Measurements from ENCODE around the gene ASTN2. TPM values are rescaled to one million over a fixed set of nuclear protein-coding genes. Genes with fewer than 3 reads are reported as not detected.

ASTN2 gene
- polyA plus RNA-seq, 1 donor from 2014 or later: 6.8 TPM

GRCh38 chr9:116757030-116757429 lies 657.8 kb downstream of the ASTN2 start:
- TF ChIP-seq CTCF (IDR thresholded peaks at IDR 0.05; ENCODE audit: poor library complexity, severe bottlenecking): no peak
- no peak for TF ChIP-seq SMC3 (conservative IDR thresholded peaks at IDR 0.05; ENCODE audit: poor library complexity)
- no peak for TF ChIP-seq TAF1 (IDR thresholded peaks at IDR 0.05; ENCODE audit: low read depth)
- no peak for TF ChIP-seq POLR2AphosphoS5 (IDR thresholded peaks at IDR 0.05)
- TF ChIP-seq REST (IDR thresholded peaks at IDR 0.05; ENCODE audit: borderline replicate concordance): no peak
- no peak for TF ChIP-seq MXI1 (conservative IDR thresholded peaks at IDR 0.05; ENCODE audit: poor library complexity, severe bottlenecking)
- TF ChIP-seq EP300 (conservative IDR thresholded peaks at IDR 0.05; ENCODE audit: poor library complexity, severe bottlenecking): no peak
- no peak for TF ChIP-seq EZH2 (IDR thresholded peaks at IDR 0.05; ENCODE audit: borderline replicate concordance, insufficient read depth, low read length, poor library complexity, severe bottlenecking)
- no peak for TF ChIP-seq RAD21 (conservative IDR thresholded peaks at IDR 0.05)

GRCh38 chr9:116753389-116753788 lies 661.5 kb downstream of the ASTN2 start:
- no peaks in the 10 kb centered on the region for H3K9me3 ChIP-seq (ENCODE audit: low read length)
- no peaks in the 10 kb centered on the region for H3F3A ChIP-seq (ENCODE audit: insufficient read depth, low read length, poor library complexity, severe bottlenecking)
- H3K9me2 ChIP-seq (ENCODE audit: insufficient read depth, low read length): no peaks in the 10 kb centered on the region
- H3K4me2 ChIP-seq (ENCODE audit: low read length): no peak overlapping the region
- no peaks in the 10 kb centered on the region for H3K27me3 ChIP-seq (ENCODE audit: insufficient read depth, low read depth, low read length)
- H3K9ac ChIP-seq (ENCODE audit: low read length): no peak overlapping the region
- H2AFZ ChIP-seq (ENCODE audit: low read depth, low read length): no peak overlapping the region
- H3K36me3 ChIP-seq (ENCODE audit: insufficient read depth, low read length): no peaks in the 10 kb centered on the region
- H3K27ac ChIP-seq (ENCODE audit: low read length): no peak overlapping the region
- no peaks in the 10 kb centered on the region for H4K20me1 ChIP-seq (ENCODE audit: insufficient read depth)
- no peak for TF ChIP-seq MXI1 (conservative IDR thresholded peaks at IDR 0.05; ENCODE audit: poor library complexity, severe bottlenecking)
- TF ChIP-seq EP300 (conservative IDR thresholded peaks at IDR 0.05; ENCODE audit: poor library complexity, severe bottlenecking): no peak
- TF ChIP-seq SMC3 (conservative IDR thresholded peaks at IDR 0.05; ENCODE audit: poor library complexity): no peak
- no peak for TF ChIP-seq CTCF (IDR thresholded peaks at IDR 0.05; ENCODE audit: poor library complexity, severe bottlenecking)
- TF ChIP-seq TAF1 (IDR thresholded peaks at IDR 0.05; ENCODE audit: low read depth): no peak
- no peak for TF ChIP-seq EZH2 (IDR thresholded peaks at IDR 0.05; ENCODE audit: borderline replicate concordance, insufficient read depth, low read length, poor library complexity, severe bottlenecking)
- TF ChIP-seq POLR2AphosphoS5 (IDR thresholded peaks at IDR 0.05): no peak
- TF ChIP-seq REST (IDR thresholded peaks at IDR 0.05; ENCODE audit: borderline replicate concordance): no peak
- TF ChIP-seq RAD21 (conservative IDR thresholded peaks at IDR 0.05): no peak
- H3K4me3 ChIP-seq (ENCODE audit: low read length): no peak overlapping the region
- no peaks in the 10 kb centered on the region for H3K79me2 ChIP-seq (replicated peaks; ENCODE audit: insufficient read depth, low read length)

More at GRCh38 chr9:116757030-116757429, 657.8 kb downstream of the ASTN2 start:
- no peaks in the 10 kb centered on the region for H4K20me1 ChIP-seq (ENCODE audit: insufficient read depth)
- no peak overlapping the region for H3K27ac ChIP-seq (ENCODE audit: low read length)
- no peak overlapping the region for H3K9ac ChIP-seq (ENCODE audit: low read length)
- no peak overlapping the region for H3K4me3 ChIP-seq (ENCODE audit: low read length)
- no peaks in the 10 kb centered on the region for H3K9me3 ChIP-seq (ENCODE audit: low read length)
- H3K9me2 ChIP-seq (ENCODE audit: insufficient read depth, low read length): no peaks in the 10 kb centered on the region
- no peaks in the 10 kb centered on the region for H3K27me3 ChIP-seq (ENCODE audit: insufficient read depth, low read depth, low read length)
- no peaks in the 10 kb centered on the region for H3F3A ChIP-seq (ENCODE audit: insufficient read depth, low read length, poor library complexity, severe bottlenecking)
- H2AFZ ChIP-seq (ENCODE audit: low read depth, low read length): no peak overlapping the region
- no peaks in the 10 kb centered on the region for H3K36me3 ChIP-seq (ENCODE audit: insufficient read depth, low read length)
- H3K79me2 ChIP-seq (replicated peaks; ENCODE audit: insufficient read depth, low read length): no peaks in the 10 kb centered on the region
- no peak overlapping the region for H3K4me2 ChIP-seq (ENCODE audit: low read length)
